Stomach (tissue), 4 donors: ENCODE data around the gene SMTNL2.

ENCODE experiments used
- CTCF ChIP-seq, 7 experiments: fragments of 450-650 bp in 4 of 7; fragments of 200-600 bp in 3 of 7; sonication (generic) in 3 of 7; IDR thresholded peaks; one replicate each; pipeline ENCODE4 v1.5.1; 2016 to 2019; ENCODE audit warnings: antibody characterized with exemption in 7 of 7, control low read depth in 2 of 7, mild to moderate bottlenecking in 1 of 7
- POLR2A ChIP-seq, 4 donors: fragments of 450-650 bp; IDR thresholded peaks; one replicate each; pipeline ENCODE4 v1.6.1; 2016; ENCODE audit warnings: antibody characterized with exemption in 4 of 4, control low read depth in 2 of 4, mild to moderate bottlenecking in 1 of 4, moderate library complexity in 1 of 4

- TF ChIP-seq CTCF (IDR thresholded peaks at IDR 0.05) = no peak
- TF ChIP-seq POLR2A (IDR thresholded peaks at IDR 0.05) = no peak
Observed at GRCh38 chr17:4576161-4576558, 8.2 kb upstream of the SMTNL2 start.
